ENCODE measurements around the gene ROR2.

ROR2 gene

DNA sequence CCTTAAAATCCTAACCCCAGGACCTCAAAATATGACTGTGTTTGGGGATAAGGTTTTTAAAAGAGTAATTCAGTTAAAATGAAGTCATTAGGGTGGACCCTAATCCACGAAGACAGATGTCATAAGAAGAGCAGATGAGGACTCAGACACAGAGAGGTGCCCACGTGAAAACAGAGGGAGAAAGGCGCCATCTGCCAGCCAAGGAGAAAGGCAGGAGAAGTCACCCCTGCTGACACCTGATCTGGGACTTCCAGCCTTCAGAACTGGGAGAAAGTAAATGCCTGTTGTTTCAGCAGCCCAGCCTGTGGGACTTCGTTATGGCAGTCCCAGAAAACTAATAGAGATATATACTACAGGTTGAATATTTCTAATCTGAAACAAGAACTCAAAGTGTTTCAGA, 67.4 kb downstream of the ROR2 start:
- DNase-seq (ENCODE audit: low read depth in 3 of 3, low spot score in 1 of 3): no peak

DNA sequence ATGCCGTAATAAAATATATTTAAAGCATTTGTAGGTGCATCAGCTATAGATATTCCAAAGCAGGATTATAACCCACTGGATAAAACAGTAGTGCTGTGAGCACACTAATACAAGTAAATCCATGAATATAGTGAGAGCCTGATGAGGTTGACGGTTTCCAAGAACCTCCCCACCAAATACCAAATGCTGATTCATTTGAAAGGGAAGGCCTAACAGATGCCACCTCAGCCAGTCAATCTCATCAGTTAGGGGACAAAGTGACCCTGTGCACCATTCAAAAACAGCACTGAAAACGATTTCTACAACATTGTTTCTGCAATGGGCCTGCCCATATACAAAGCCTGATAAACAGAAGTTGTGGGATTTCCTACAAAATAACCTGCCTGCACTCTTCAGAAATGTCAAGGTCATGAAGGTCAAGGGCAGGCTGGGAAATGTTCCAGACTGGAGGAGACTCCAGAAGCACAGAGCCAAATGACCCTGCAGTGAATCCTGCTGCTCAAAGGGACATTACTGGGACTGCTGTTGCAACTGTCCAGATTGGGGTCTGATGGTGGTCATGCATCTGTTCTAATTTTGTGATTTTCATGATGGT, 69.6 kb downstream of the ROR2 start:
- DNase-seq (ENCODE audit: low read depth in 3 of 3, low spot score in 1 of 3): no peak

GRCh38 chr9:91879231-91879630, 70.8 kb downstream of the ROR2 start:
- DNase-seq (ENCODE audit: low read depth in 3 of 3, low spot score in 1 of 3): no peak

DNA sequence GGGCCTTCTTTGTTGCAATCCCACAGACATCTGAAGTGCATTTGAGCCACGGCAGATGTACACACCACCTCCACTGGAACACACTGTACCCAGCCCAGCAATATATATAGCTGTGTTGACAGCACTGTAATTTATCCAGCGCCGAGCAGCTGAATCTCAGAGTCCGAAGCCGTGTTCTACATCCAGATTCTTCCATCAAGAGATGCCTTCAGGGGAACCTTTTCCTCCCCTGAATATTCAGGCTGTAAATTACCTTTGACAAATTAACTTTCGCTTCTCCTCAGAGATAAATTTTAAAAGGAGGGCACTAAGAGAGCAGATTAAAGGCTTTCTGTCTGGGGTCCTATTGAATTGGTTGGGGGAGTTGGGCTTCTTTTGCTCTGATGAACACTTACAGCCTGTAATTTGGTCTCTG, 76.4 kb downstream of the ROR2 start:
- no peak for DNase-seq (ENCODE audit: low read depth in 3 of 3, low spot score in 1 of 3)

GRCh38 chr9:91868732-91869391, 81.2 kb downstream of the ROR2 start:
- no peak for DNase-seq (ENCODE audit: low read depth in 3 of 3, low spot score in 1 of 3)

DNA sequence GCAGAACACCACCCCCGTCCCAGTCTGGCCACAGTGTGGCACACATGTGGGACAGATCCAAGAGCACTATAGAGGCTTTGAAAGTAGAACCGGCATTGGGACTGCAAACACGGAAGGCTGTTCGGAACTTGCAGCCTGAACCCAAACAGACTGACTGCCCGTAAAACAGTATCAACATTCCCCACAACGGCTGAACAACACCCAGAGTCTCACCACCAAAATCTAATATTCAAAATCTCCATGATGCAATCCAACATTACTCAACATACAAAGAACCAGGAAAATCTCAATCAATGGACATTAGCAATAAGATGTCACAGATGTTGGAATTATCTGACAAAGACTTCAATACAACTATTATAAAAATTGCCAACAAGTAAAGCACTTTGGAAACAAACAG, 82.3 kb downstream of the ROR2 start:
- DNase-seq (ENCODE audit: low read depth in 3 of 3, low spot score in 1 of 3): no peak

- no peak for DNase-seq (ENCODE audit: low read depth in 3 of 3, low spot score in 1 of 3)
These were observed 85.0 kb downstream of the ROR2 start for GRCh38 chr9:91865041-91865440.

DNA sequence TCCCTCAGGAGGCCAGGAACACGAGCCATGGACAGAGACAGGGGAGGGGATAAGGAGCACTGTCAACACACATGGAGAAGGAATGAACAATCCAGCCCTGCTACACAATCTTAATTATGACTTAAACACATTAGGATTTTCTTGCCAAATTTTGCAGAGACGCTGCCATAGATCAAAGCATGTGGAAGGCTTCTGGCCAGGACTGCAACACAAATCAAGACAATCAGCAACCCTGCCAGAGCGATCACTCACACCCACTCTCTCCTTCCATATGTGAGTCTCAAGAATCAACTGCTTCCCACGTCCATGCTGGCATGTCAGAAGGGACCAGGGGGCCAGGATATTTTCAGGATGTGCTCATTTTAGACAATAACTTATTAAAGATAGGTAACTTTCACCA, 85.6 kb downstream of the ROR2 start:
- DNase-seq (ENCODE audit: low read depth in 3 of 3, low spot score in 1 of 3): no peak

- no peak for DNase-seq (ENCODE audit: low read depth in 3 of 3, low spot score in 1 of 3)
These were observed 86.6 kb downstream of the ROR2 start for GRCh38 chr9:91863469-91863868.

GRCh38 chr9:91858213-91859030, 91.6 kb downstream of the ROR2 start:
- no peak for DNase-seq (ENCODE audit: low read depth in 3 of 3, low spot score in 1 of 3)

GRCh38 chr9:91857291-91858212, 92.5 kb downstream of the ROR2 start:
- DNase-seq (ENCODE audit: low read depth in 3 of 3, low spot score in 1 of 3): no peak

GRCh38 chr9:91856419-91856818, 93.6 kb downstream of the ROR2 start:
- DNase-seq (ENCODE audit: low read depth in 3 of 3, low spot score in 1 of 3): no peak

DNA sequence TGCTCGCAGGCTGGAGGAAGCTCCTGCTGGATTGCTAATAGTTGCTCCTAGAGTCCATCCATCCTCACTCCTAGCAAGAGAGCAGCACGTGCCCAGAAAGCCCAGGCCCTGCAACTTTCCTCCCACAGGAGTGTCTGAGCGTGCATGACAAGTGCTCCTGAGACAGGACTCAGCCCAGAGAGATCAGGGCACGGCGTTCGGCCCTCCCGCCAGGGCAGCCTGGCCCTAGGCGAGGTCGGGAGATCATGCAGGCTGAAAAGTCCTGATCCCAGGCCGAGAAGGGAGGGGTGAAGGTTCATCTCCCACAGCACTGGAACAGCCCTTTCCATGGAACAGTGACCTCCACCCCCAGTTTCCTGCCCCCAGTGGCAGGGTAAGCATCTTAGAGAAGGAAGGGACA, 94.8 kb downstream of the ROR2 start:
- DNase-seq (ENCODE audit: low read depth in 3 of 3, low spot score in 1 of 3): no peak

DNA sequence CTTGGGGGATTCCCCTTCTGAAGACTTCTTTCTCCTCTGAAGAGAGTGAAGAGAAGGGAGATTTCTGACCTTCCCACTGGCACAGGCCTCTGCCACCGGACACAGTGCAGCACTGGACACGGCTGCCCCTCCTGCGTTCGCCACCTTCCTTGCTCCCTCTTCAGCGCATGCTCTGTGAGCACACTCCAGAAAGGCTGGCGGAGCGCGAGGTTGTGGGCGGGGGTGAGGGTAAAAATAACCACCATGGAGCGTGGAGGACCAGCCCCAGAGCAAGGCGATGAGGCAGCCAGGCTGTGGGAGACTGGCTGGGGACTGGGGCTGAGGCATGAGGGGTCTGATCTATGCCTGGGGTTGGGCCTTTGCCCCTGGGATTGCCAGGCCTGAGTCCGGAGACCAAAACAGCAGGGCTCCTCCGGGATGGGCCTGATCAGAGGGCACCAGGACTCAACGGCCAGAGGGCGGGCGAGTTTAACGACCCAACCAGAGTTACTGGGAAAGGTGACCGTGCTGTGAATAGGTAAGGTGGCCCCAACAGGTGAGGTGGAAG, 97.2 kb downstream of the ROR2 start:
- no peak for DNase-seq (ENCODE audit: low read depth in 3 of 3, low spot score in 1 of 3)

- no peak for DNase-seq (ENCODE audit: low read depth in 3 of 3, low spot score in 1 of 3)
These were observed 100.3 kb downstream of the ROR2 start for GRCh38 chr9:91849694-91850093.

GRCh38 chr9:91848146-91848545, 101.9 kb downstream of the ROR2 start:
- no peak for DNase-seq (ENCODE audit: low read depth in 3 of 3, low spot score in 1 of 3)

- DNase-seq (ENCODE audit: low read depth in 3 of 3, low spot score in 1 of 3): no peak
These were observed 102.4 kb downstream of the ROR2 start for GRCh38 chr9:91847581-91848091.

- DNase-seq (ENCODE audit: low read depth in 3 of 3, low spot score in 1 of 3): no peak
These were observed 104.1 kb downstream of the ROR2 start for GRCh38 chr9:91845879-91846278.

- DNase-seq (ENCODE audit: low read depth in 3 of 3, low spot score in 1 of 3): no peak
These were observed 105.2 kb downstream of the ROR2 start for GRCh38 chr9:91844701-91845291.

GRCh38 chr9:91844190-91844589, 105.8 kb downstream of the ROR2 start:
- DNase-seq (ENCODE audit: low read depth in 3 of 3, low spot score in 1 of 3): no peak

Data from stimulated activated CD4-positive, alpha-beta T cell treated with anti-CD3 and anti-CD28 coated beads, TNF-alpha, amount 100 ng/mL, for 1 hour (primary cell).